Stimulated activated CD8-positive, alpha-beta memory T cell treated with anti-CD3 and anti-CD28 coated beads, Interleukin-15, amount 100 ng/mL, for 4 hours (primary cell): ENCODE measurements around the gene SF3B3.

ENCODE experiments used
- DNase-seq, 2 donors: peaks; one replicate each; pipeline ENCODE4 v3.0.0-alpha.2; 2020; ENCODE audit warnings: low read depth in 2 of 2

Gene SF3B3

DNA sequence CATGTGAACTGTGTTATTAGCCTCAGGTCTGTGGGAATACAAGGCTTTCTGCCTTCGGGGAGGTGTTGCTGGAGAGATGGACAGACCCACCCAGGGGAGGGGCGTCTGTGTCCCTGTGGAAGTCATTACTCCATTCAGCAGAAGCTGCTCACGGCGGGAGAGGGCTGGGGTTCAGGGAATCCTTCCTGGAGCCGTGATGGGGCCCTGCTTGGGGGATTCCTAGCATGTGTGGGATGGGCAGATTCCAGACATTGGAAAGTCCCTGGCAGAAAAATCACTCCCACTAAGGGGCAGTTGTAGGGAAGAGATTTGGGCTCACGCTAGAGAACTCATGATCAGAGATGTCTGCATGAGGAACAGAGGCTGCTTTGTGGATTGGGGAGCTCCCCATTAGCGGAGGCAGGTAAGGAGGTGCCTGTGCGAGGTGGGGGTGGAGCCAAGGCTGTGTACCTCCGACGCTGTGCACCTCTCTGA lies 66.4 kb downstream of the SF3B3 start:
- DNase-seq: no peak

DNA sequence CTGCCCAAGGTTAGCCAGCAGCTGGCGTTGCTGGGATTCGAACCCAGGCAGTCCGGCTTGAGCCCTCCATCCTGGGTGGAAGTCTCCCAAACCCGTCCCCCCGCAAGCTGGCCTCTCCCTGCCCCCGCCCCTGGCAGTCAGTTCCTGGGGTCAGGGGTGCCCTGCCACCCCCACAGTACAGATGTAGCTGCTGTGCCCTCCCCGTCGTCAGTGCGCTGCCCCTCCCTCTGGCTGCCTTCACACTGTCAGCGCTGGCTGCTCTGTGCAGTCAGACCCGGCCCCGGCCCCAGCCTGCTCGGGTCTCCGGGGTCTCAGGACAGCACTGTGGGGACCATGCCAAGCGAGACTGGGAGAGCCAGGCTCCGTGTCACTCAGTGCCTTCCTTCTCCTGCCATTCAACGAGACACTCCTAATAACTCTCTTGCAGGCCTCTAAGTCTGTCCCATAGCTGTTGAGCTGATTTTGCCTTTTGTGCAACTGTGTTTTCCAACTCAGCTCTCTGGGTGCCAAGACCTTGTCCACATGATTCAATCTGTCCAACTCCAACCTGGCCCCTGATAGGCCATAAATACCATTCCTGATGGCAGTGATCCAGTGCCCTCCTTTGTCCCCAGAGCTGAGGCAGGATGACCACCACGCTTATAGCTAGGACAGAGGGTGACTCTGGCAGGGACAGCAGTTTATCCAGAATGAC lies 67.3 kb downstream of the SF3B3 start:
- DNase-seq: no peak

DNA sequence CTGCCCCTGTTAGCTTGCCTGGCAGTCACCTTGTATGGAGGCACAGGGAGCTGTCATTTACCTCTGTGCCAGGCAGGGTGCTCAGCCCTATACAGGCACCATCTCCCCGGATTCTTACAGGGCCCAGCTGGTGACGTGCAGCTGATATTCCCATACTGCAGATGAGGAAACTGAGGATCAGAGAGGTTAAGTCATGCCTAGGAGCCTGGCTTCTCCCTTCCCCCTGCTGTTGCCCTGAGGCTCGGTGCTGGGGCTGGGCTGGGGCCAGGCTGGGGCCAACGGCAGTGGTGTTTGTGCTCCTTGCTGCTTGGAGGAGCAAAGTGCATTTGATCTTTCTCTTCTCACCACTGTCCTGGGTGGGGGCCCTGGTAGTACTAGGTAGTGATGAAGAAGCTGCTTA lies 68.0 kb downstream of the SF3B3 start:
- DNase-seq: no peak

DNA sequence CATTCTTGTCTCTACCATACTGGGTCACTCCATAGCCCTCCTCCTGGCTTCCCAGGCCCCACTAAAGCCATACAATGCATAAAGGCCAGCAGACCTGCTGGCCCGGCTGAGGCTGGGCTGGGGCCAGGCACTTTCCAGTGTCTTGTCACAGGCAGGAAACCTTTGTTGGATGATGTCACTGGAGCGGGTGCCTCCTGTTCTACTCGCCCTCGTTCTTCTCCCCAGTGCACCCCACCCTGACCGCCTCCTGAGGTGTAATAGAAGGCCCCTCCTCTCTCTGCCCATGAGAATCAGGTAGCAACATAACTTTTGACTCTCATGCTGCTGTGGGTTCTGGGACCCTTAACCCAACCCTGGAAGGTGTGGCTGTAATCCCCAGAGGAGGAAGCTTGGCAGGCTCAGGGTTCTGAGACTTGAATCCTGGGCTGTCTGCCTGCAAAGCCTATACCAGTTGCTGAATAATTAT lies 68.5 kb downstream of the SF3B3 start:
- DNase-seq: no peak

DNA sequence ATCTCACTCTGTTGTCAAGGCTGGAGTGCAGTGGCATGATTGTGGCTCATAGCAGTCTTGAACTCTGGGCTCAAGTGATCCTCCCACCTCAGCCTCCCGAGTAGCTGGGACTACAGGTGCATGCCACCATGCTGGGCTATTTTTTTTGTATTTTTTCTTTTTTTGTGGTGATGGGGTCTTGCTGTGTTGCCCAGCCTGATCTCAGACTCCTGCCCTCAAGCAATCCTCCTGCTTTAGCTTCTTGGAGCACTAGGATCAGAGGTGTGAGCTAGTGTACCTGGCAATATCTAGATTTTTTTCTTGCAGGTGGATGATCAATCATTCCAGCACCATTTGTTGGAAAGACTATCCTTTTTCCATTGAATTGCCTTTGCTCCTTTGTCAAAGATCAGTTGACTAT lies 69.9 kb downstream of the SF3B3 start:
- DNase-seq: no peak

DNA sequence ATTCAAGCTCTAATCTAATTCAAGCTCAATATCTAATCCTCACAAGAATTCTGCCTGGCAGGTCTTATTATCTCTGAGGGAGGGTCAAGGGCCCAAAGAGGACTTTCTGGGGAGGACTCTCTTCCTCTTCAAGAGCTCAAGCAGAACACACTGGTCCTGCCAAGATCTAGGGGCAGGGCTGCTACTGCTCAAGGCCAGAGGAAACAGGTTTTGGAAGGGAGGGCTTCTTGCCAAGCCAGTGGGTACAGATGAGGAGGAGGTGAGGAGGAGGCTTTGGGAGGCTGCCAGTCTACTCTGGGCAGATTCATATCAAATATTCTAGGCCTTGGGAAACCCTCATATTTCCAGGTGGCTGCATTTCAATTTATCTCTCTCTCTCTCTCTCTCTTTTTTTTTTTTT lies 71.0 kb downstream of the SF3B3 start:
- DNase-seq: no peak

DNA sequence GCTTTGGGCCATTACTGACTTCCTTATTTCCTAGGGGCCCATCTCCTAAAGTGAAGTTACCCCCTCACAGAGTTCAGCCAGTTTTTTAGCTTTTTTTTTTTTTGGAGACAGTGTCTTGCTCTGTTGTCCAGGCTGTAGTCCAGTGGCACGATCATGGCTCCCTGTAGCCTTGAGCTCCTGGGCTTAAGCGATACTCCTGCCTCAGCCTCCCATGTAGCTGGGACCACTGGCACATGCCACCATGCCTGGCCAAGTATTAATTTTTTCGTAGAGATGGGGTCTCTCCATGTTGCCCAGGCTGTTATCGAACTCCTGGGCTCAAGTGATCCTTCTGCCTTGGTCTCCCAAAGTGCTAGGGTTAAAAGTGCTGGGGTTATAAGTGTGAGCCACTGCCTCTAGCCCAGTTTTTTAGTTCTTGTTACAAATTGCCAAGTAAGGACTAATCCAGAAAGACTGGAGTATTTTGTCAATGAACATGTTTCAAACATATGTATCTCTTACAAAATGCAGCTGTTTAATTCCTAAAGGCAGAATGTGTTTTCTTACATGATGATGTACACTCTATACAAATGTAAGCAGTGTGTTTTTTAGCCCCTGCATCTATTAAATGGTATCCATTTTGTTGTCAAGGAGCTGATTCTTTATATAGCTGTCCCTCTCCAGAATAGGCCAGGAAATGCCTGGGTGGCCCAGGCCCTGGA lies 73.7 kb downstream of the SF3B3 start:
- no peak for DNase-seq

DNA sequence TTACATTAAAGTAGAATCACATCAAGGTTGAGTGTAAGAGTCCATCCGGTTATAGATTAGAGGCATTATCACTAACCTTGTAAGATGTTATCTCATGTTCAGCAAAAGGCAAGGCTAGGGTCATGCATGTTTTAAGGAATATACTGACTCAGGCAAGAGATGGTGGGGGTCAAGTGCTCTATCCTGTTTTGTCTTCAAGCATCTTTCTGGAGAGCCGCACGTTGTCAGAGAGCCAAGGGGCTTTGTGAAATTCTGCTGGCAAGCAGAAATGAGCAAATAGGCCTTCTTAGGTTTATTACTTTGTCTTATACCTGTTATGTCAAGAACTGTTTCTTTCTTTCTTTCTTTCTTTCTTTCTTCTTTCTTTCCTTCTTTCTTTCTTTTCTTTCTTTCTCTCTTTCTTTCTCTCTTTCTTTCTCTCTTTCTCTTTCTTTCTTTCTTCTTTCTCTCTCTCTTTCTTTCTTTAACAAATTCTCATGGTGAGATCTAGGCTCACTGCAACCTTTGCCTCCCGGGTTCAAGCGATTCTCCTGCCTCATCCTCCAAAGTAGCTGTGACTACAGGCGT lies 75.4 kb downstream of the SF3B3 start:
- no peak for DNase-seq

DNA sequence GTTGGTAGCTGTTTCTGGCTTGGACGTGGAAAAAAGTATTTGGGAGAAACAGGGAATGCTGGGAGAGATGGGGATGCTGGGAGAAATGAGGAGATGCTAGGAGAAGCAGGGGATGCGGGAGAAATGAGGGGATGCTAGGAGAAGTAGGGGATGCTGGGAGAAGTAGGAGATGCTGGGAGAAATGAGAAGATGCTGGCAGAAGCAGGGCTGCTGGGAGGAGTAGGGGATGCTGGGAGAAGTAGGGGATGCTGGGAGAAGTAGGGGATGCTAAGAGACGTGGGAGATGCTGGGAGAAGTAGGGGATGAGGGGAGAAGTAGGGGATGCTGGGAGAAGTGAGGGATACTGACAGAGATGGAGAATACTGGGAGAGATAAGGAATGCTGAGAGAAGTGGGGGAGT lies 77.1 kb downstream of the SF3B3 start:
- DNase-seq: no peak

DNA sequence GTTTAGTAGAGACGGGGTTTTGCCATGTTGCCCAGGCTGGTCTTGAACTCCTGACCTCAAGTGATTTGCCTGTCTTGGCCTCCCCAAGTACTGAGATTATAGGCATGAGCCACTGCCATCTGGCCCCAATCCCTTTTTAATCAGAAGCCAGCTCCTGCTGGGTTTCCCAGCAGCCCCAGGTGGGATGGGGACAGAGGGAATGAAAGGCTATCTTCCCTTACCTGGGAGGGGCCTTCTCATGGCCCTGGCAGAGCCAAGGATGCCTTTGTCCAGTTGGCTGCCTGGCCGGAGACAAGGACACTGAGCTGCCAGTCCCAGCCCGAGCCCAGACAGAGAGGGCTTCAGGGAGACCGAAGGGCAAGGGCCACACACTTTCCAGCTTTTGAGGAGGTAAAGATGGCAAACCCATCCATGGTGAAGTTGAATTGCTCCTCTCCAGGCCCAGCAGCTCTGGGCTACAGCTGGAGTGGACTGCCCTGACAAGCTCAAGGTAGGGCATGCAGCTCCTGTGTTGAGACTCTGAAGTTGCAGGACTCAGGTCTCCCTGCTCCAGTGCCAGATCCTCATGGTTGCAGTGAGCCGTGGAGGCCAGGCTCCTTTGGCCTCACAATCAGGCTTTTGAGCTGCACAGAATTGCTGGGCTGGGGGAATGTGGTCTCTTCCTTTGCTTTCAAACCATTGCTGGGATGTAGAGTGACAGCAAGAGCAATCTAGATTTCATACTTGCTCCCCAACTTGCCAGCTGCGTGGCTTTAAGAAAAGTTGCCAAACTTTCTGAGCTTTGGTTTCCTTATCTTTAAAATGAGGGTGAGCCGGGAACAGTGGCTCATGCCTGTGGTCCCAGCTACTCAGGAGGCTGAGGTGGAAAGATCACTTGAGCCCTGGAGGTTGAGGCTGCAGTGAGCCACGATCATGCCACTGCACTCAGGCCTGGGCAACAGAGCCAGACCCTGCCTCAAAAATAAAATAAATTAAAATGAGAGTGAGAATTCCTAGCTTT lies 78.3 kb downstream of the SF3B3 start:
- DNase-seq: no peak

DNA sequence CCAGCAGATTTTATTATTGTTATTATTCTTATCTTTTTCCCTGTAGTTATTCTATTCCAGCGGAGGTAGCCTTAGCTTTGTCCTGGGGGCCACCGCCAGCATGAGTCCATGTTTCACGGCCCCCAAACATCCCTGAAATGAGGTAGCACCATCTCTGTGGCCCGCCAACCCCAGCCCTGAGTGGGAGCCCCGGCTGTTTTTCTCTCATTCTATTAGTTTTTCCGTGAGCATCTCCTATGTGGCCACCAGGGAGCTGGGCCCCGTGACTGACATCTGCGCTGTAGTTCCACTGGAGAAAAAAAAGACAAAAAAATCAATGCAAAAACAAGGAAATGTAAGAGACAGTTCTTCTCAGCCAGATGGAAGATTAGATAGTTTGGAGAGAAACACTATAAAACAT lies 79.2 kb downstream of the SF3B3 start:
- DNase-seq: no peak

DNA sequence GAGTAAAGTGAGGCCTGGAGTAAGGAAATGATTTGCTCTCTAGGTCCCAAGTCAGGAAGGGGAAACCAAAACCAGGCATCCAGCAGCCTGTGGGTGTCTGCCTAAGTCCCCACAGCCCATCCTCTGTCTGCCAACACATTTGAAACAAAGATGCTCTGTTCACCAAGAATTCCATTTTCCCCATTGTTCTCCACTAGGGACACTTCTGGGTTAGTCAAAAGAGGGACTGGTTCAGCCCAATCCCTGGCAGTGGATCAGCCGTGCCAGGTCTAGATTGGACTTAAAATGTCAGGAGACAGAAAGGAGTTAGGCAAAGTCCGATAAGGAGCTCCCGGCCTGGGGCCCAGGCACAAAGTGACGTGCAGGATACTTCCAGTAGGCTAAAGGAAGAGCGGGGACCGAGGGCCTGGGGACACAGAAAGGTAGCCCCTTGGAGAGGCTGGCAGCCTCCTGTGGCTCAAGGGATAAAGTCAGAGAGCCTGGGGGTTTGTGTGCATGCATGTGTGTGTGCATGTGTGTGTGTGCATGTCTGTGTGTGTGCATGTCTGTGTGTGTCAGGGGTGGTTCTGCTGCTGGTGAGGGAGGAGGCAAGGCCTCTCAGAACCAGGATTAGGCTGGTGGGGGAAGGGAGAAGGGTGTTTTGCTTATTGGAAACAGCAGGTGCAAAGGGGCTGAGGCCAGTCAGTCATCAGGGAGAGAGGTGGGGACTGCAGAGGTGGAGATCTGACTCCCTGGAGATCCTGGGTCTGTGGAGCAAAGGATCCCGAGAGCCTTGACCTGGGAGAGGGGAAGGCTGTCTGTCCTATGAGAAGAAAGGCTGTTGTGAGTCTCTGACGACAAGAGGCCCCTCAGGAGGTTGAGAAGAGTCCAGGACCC lies 81.0 kb downstream of the SF3B3 start:
- no peak for DNase-seq

DNA sequence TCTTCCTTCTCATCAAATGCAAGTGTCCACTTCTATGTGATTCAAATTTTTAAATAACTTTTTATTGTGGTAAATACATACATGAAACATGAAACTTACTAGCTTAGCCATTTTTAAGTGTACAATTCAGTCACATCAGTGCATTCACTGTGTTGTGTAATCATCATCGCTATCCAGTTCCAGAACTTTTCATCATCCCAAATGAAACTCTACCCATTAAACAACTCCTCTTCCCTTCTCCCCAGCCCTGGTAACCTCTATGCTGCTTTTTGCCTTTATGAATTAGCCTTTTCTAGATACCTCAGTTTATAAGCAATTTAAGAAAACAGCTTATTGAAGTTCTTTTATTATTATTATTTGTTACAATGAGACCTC lies 81.7 kb downstream of the SF3B3 start:
- DNase-seq: no peak

DNA sequence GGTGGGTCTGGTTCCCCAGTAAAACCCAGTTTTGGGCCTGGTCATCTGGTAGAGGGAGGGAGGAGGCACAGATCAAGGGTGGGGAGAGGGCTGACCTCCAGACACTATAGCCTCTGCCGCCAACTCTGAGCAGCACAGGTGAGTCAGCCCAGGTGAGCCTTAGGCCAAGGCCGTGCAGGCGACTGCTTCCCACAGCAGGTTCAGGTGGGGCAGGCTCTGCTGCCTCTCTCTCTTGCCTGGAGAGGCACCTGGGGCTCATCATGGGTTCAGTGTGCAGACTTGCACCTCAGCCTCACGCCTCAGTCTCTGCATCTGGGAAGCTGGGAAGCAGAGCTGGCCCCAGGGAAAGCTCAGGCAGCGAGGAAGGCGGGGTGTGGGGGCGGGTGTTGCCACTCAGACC lies 84.9 kb downstream of the SF3B3 start:
- no peak for DNase-seq

DNA sequence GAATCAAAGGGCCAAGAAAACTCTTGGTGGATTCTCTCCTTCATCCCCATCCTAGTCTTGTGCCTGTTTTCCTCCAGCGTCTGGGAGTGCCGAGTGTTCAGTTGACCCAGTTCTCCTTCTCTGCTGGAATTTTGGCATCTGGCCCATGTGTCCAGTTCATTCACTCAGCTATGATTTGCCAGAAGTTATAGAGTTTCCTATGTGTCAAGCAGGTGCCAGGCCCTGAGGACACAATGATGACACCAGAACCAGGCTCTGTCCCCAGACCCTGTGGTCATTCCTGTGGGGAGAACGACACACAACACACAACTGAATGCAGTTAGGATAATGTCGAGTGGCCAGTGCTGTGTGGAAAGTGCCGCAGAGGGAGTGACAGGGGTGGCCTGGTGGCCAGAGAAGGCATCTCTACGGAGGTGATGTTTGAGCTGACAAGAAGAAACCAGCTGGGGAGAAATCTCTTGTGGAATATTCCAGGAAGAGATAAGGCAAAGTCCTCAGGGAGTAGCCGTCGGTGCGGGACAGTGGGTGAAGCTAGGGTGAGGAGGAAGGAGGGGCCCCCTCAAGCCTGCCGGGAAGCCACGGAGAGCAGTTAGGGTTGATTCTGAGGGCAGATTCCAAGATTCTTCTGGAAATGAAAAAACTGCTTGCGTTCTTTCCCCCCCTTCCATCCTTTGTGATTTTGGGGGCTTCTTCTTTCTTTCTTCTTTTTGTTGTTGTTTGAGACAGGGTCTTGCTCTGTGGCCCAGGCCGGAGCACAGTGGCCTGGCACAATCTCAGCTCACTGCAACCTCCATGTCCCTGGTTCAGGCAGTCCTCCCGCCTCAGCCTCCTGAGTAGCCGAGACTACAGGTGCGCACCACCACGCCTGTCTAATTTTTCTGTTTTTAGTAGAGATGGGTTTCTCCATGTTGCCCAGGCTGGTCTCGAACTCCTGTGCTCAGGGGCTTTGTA lies 86.9 kb downstream of the SF3B3 start:
- no peak for DNase-seq

DNA sequence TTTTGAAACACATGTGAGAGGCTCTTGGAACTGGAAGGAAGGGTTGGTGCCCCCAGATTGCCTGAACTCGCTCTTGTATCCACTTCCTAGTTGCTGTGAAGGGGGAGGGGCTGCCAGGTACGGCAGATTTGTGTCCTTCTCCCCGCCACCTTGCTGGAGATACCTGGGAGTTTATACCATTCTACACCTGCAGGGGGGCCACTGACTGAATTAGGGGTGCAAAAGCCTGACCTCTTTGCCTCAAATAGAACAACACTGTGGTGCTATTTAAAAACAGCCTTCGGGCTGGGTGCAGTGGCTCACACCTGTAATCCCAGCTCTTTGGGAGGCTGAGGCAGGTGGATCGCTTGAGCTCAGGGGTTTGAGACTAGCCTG lies 87.6 kb downstream of the SF3B3 start:
- no peak for DNase-seq

DNA sequence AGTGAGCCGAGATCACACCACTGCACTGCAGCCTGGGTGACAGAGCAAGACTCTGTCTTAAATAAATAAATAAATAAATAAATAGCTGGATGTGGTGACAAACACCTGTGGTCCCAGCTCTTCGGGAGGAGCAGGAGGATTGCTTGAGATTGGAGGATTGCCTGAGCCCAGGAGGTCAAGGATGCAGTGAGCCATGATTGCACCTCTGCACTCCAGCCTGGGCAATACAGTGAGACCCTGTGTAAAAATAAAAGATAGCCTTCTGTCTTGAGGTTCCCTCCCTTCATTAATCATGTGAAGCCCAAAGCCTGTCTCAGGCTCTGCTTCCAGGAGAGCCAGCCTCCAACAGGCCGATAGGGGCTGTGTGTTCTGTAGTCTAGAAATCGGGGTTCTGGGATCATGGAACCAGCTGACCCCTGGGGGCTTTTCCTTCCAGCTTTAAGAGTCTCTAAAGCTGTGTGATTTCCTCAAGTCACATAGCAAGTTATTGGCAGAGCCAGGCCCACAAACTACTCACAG lies 88.2 kb downstream of the SF3B3 start:
- no peak for DNase-seq

DNA sequence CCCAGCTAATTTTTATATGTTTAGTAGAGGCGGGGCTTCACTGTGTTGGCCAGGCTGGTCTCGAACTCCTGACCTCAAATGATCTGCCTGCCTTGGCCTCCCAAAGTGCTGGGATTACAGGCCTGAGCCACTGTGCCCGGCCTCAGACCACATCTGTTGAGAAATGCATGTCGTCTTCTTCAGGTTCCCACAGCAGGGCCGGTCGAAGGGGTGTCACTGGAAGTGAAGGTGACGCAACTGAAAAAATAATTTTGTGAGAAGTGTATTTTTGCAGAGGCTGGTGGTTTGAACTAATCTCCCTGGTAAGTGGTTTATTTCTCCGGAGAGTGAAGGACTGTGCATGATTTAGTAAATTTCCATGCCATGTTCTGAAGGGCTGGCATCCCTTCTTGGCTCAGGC lies 89.3 kb downstream of the SF3B3 start:
- no peak for DNase-seq

DNA sequence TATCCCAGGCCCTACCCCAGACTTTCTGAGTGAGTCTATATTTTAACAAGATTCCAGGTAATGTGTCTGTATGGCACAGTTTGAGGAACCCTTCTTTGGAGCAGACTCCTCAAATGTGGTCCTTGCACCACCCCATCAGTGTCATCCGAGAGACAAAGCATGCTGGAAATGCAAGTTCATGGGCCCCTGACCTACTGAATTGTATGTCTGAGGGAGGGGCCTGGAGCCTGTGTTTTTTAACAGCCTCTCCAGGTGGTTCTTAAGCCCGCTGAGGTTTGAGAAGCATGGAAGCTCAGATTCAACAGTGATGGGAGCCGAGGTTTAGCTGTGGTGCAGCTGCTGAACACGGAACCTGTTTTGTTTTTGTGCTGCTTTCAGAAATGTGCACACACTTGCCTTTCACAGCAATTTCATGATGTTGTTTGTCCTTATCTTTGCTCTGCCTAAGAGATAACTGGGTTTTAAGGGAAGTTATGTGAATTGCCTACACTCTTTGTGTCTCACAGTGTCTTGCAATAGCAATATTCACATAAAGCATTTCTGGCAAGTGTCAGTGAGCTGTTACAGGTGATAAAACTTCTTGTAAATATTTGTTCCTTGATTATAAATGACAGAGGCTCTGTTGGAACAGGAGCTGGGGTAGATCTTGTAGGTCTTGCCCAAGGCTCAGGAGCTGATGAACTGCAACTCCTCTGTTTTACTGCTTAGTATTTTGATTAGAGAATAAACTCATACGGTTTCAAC lies 90.8 kb downstream of the SF3B3 start:
- DNase-seq: no peak
